ENCODE results near the gene GUCY1B1. TPM values are rescaled to one million over a fixed set of nuclear protein-coding genes. Genes with fewer than 3 reads are reported as not detected.

GUCY1B1 gene
- polyA plus RNA-seq, 1 experiment = 2.2 TPM

DNA sequence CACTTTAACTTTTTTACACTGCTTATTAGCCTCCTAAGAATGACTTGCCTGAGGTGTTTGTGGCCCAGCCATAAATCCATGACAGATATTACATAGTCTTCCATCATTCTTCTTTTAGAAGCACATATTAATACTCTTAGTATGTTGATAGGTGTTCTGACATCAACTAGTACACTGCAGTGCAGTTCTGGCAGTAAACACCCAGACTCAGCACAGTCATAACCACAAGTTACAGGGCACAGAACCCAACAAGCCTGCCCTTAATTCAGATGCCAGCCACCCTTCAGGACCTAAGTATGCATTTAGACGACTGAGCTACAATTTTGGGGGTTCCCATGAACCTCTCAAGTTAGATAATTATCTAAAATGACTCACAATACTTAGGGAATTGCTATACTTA is 36.5 kb upstream of the GUCY1B1 start:
- H3K36me3 ChIP-seq (ENCODE audit: control insufficient read depth, insufficient read depth, low read length) = no peaks in the 10 kb centered on the region
- ChIA-PET POLR2A (no interaction called here), CTCF (no interaction called here)
- no peak for DNase-seq (ENCODE audit: low read depth)
- no peak overlapping the region for H3K4me3 ChIP-seq (ENCODE audit: low read depth, low read length)
- H3K27me3 ChIP-seq (ENCODE audit: control insufficient read depth, insufficient read depth, low read length) = no peaks in the 10 kb centered on the region
- TF ChIP-seq, protein P1, sequence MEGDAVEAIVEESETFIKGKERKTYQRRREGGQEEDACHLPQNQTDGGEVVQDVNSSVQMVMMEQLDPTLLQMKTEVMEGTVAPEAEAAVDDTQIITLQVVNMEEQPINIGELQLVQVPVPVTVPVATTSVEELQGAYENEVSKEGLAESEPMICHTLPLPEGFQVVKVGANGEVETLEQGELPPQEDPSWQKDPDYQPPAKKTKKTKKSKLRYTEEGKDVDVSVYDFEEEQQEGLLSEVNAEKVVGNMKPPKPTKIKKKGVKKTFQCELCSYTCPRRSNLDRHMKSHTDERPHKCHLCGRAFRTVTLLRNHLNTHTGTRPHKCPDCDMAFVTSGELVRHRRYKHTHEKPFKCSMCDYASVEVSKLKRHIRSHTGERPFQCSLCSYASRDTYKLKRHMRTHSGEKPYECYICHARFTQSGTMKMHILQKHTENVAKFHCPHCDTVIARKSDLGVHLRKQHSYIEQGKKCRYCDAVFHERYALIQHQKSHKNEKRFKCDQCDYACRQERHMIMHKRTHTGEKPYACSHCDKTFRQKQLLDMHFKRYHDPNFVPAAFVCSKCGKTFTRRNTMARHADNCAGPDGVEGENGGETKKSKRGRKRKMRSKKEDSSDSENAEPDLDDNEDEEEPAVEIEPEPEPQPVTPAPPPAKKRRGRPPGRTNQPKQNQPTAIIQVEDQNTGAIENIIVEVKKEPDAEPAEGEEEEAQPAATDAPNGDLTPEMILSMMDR (IDR thresholded peaks at IDR 0.05; ENCODE audit: insufficient read depth, low read depth, low read length) = no peak

DNA sequence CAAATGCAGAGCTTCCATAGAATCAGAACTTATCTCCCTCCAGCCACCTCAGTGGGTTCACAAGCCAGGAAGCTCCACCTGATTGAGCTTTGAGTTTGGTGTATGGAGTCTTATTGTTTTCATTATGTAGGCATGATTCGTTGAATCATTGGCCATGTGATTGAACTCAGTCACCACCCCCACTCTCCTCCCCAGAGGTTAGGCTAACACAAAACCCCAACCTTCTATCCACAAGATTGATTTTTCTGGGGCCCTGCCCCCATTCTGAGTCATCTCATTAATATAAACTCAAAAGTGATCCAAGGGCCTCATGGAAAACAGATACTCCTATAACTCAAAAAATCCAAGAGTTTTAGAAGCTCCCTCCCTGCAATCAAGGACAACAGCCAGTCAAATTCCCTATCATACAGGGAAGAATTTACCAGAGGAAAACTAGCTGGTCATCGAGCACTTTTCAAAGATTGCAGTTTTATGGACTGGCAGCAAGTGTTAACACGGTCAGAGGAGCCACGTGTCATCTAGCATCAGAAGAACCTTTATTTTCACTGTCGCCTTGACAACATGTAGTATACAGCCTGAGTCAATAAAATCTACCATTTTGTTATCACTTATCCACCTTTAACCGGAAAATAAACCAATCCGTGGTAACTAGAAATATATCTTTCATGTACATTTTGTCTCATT is 35.9 kb upstream of the GUCY1B1 start:
- Histone ChIP-seq H3K36me3 (ENCODE audit: control insufficient read depth, insufficient read depth, low read length) (no peaks in the 10 kb centered on the region), H3K4me3 (ENCODE audit: low read depth, low read length) (no peak overlapping the region), H3K27me3 (ENCODE audit: control insufficient read depth, insufficient read depth, low read length) (no peaks in the 10 kb centered on the region)
- ChIA-PET POLR2A (no interaction called here), CTCF (no interaction called here)
- DNase-seq (ENCODE audit: low read depth) = no peak
- TF ChIP-seq, protein P1 (IDR thresholded peaks at IDR 0.05; ENCODE audit: insufficient read depth, low read depth, low read length) = no peak

DNA sequence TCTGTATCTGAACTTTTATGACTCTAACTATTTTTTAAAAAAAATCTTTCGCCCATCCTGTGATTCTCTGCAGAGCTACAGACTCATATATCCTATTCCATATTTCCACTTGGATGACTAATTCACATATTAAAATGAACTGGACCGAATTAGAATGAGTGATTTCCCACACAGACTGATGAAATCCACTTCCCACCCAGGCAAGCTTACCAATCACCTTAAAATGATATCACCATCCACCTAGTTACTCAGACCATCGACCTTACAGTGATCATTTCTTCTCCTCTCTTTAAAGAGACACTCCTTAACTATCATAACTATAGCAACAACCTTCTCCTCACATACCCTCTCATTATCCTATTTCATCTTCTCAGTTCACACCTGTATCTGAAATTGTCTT is 34.1 kb upstream of the GUCY1B1 start:
- CTCF ChIA-PET = no interaction called here
- H3K27me3 ChIP-seq (ENCODE audit: control insufficient read depth, insufficient read depth, low read length) = no peaks in the 10 kb centered on the region
- H3K4me3 ChIP-seq (ENCODE audit: low read depth, low read length) = no peak overlapping the region
- POLR2A ChIA-PET = no interaction called here
- TF ChIP-seq, protein P1 (IDR thresholded peaks at IDR 0.05; ENCODE audit: insufficient read depth, low read depth, low read length) = no peak
- no peak for DNase-seq (ENCODE audit: low read depth)
- H3K36me3 ChIP-seq (ENCODE audit: control insufficient read depth, insufficient read depth, low read length) = no peaks in the 10 kb centered on the region

DNA sequence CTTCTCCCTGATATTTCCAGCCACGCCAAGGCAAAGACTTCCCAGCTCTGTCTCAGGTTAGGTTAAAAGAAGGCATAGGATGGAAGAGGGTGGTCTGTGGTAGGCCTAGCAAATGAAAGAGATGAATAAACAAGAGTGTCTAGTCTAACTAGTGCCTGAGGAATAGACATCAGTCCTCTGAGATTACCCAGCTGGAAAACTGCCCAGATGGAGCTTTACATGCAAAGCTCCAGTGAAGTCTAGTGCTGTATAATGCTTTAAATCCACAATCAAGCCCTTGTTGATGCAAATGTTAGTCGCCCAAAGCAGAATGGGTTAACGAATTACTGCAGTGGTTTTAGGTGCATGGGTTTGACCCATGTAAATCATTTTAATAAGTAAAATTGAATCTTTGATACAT is 24.8 kb upstream of the GUCY1B1 start:
- Histone ChIP-seq H3K4me3 (ENCODE audit: low read depth, low read length) (no peak overlapping the region), H3K36me3 (ENCODE audit: control insufficient read depth, insufficient read depth, low read length) (no peaks in the 10 kb centered on the region), H3K27me3 (ENCODE audit: control insufficient read depth, insufficient read depth, low read length) (no peaks in the 10 kb centered on the region)
- no peak for DNase-seq (ENCODE audit: low read depth)
- ChIA-PET CTCF (no interaction called here), POLR2A (no interaction called here)
- TF ChIP-seq, protein P1 (IDR thresholded peaks at IDR 0.05; ENCODE audit: insufficient read depth, low read depth, low read length) = no peak

GRCh38 chr4:155734951-155735350 is 23.9 kb upstream of the GUCY1B1 start:
- Histone ChIP-seq H3K4me3 (ENCODE audit: low read depth, low read length) (no peak overlapping the region), H3K27me3 (ENCODE audit: control insufficient read depth, insufficient read depth, low read length) (no peaks in the 10 kb centered on the region), H3K36me3 (ENCODE audit: control insufficient read depth, insufficient read depth, low read length) (no peaks in the 10 kb centered on the region)
- POLR2A ChIA-PET = no interaction called here
- CTCF ChIA-PET = interaction anchor here (0.7 kb wide), 1 partner anchor 651 kb away, joined by 4 read pairs; no protein-coding TSS in a partner anchor
- TF ChIP-seq, protein P1 (IDR thresholded peaks at IDR 0.05; ENCODE audit: insufficient read depth, low read depth, low read length) = no peak
- DNase-seq (ENCODE audit: low read depth) = no peak
